SK-N-SH (cell line): ENCODE results near the gene ZNHIT2.

ENCODE experiments used
- EP300 ChIP-seq, 2 experiments: IDR thresholded peaks; 2 replicates each; pipeline versions ENCODE4 v1.4.0 to v1.6.1; 2012; ENCODE audit warnings: borderline replicate concordance in 1 of 2, low read depth in 1 of 2, low read length in 1 of 2
- JUND ChIP-seq: IDR thresholded peaks from 2 replicates; pipeline ENCODE4 v1.4.0; 2012
- POLR2AphosphoS5 ChIP-seq: IDR thresholded peaks from 2 replicates; pipeline ENCODE4 v1.6.1; 2012; ENCODE audit warnings: low read depth, low read length
- SIN3A ChIP-seq: IDR thresholded peaks from 2 replicates; pipeline ENCODE4 v1.6.1; 2012; ENCODE audit warnings: low read depth, mild to moderate bottlenecking, low read length, moderate library complexity, borderline replicate concordance
- TF ChIP-seq, protein P1 (sequence below): fragments of 150-350 bp; IDR thresholded peaks from 2 replicates; pipeline ENCODE4 v1.6.1; 2016; ENCODE audit warnings: mild to moderate bottlenecking, low read depth, low read length
- TF ChIP-seq, protein P2 (sequence below): fragments of 200-600 bp; sonication (generic); IDR thresholded peaks from 2 replicates; pipeline ENCODE4 v1.6.1; 2017; ENCODE audit warnings: antibody characterized with exemption, mild to moderate bottlenecking, moderate library complexity
- TF ChIP-seq, protein P3 (sequence below): IDR thresholded peaks from 2 replicates; pipeline ENCODE4; 2012

DNA sequence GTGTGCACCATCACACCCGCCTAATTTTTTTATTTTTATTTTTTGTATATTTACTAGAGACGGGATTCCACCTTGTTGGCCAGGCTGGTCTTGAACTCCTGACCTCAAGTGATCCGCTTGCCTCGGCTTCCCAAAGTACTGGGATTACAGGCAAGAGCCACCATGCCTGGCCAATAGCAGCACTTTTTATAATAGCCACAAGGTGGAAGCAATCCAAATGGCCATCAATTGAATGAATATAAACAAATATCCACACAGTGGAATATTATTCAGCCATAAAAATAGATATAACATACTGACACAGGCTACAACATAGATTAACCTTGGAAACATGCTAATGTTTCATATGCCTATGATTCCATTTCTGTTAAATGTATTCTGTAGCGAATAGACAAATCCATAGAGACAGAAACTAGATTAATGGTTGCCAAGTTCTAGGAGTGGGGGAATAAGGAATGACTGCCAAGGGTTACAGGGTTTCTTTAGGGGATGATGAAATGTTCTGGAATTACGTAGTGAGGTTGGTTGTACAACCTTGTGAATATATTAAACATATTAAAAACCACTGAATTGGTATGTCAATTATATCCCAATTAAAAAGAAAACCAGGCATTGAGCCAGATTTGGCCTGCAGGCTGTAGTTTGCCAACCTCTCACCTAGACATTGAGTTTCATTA, 16.7 kb downstream of the ZNHIT2 start:
- TF ChIP-seq, protein P1, sequence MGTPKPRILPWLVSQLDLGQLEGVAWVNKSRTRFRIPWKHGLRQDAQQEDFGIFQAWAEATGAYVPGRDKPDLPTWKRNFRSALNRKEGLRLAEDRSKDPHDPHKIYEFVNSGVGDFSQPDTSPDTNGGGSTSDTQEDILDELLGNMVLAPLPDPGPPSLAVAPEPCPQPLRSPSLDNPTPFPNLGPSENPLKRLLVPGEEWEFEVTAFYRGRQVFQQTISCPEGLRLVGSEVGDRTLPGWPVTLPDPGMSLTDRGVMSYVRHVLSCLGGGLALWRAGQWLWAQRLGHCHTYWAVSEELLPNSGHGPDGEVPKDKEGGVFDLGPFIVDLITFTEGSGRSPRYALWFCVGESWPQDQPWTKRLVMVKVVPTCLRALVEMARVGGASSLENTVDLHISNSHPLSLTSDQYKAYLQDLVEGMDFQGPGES: no peak
- TF ChIP-seq SIN3A (no peak), POLR2AphosphoS5 (no peak), JUND (no peak), EP300 (IDR thresholded peaks at IDR 0.05; ENCODE audit: borderline replicate concordance in 1 of 2, low read depth in 1 of 2, low read length in 1 of 2) (no peak)
- TF ChIP-seq, protein P2, sequence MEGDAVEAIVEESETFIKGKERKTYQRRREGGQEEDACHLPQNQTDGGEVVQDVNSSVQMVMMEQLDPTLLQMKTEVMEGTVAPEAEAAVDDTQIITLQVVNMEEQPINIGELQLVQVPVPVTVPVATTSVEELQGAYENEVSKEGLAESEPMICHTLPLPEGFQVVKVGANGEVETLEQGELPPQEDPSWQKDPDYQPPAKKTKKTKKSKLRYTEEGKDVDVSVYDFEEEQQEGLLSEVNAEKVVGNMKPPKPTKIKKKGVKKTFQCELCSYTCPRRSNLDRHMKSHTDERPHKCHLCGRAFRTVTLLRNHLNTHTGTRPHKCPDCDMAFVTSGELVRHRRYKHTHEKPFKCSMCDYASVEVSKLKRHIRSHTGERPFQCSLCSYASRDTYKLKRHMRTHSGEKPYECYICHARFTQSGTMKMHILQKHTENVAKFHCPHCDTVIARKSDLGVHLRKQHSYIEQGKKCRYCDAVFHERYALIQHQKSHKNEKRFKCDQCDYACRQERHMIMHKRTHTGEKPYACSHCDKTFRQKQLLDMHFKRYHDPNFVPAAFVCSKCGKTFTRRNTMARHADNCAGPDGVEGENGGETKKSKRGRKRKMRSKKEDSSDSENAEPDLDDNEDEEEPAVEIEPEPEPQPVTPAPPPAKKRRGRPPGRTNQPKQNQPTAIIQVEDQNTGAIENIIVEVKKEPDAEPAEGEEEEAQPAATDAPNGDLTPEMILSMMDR: peak; percentile 35; the same call in 1 of the 2 replicates
- TF ChIP-seq, protein P3, sequence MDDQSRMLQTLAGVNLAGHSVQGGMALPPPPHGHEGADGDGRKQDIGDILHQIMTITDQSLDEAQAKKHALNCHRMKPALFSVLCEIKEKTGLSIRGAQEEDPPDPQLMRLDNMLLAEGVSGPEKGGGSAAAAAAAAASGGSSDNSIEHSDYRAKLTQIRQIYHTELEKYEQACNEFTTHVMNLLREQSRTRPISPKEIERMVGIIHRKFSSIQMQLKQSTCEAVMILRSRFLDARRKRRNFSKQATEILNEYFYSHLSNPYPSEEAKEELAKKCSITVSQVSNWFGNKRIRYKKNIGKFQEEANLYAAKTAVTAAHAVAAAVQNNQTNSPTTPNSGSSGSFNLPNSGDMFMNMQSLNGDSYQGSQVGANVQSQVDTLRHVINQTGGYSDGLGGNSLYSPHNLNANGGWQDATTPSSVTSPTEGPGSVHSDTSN: no peak
